ENCODE results near the gene TRAF3.

Gene TRAF3

GRCh38 chr14:102939820-102940561 lies 162.7 kb downstream of the TRAF3 start:
- in situ Hi-C loops (cut with HindIII; ENCODE audit: low pct_unique_long_range_greater_than_20kb, low sequenced_read_pairs): no loop called here
- no peak for DNase-seq (ENCODE audit: low read depth in 1 of 2, low spot score in 1 of 2)
- no peak for TF ChIP-seq JUND (IDR thresholded peaks at IDR 0.05; ENCODE audit: low read depth)

GRCh38 chr14:102940729-102941362 lies 163.6 kb downstream of the TRAF3 start:
- no peak for DNase-seq (ENCODE audit: low read depth in 1 of 2, low spot score in 1 of 2)
- no peak for TF ChIP-seq JUND (IDR thresholded peaks at IDR 0.05; ENCODE audit: low read depth)
- in situ Hi-C loops (cut with HindIII; ENCODE audit: low pct_unique_long_range_greater_than_20kb, low sequenced_read_pairs): no loop called here

GRCh38 chr14:102941419-102942011 lies 164.3 kb downstream of the TRAF3 start:
- DNase-seq (ENCODE audit: low read depth in 1 of 2, low spot score in 1 of 2): no peak
- no peak for TF ChIP-seq JUND (IDR thresholded peaks at IDR 0.05; ENCODE audit: low read depth)
- in situ Hi-C loops (cut with HindIII; ENCODE audit: low pct_unique_long_range_greater_than_20kb, low sequenced_read_pairs): no loop called here

GRCh38 chr14:102942069-102942468 lies 164.8 kb downstream of the TRAF3 start:
- in situ Hi-C loops (cut with HindIII; ENCODE audit: low pct_unique_long_range_greater_than_20kb, low sequenced_read_pairs): no loop called here
- TF ChIP-seq JUND (IDR thresholded peaks at IDR 0.05; ENCODE audit: low read depth): no peak

GRCh38 chr14:102943454-102943853 lies 166.2 kb downstream of the TRAF3 start:
- TF ChIP-seq JUND (IDR thresholded peaks at IDR 0.05; ENCODE audit: low read depth): no peak
- in situ Hi-C loops (cut with HindIII; ENCODE audit: low pct_unique_long_range_greater_than_20kb, low sequenced_read_pairs): no loop called here
- no peak for DNase-seq (ENCODE audit: low read depth in 1 of 2, low spot score in 1 of 2)

More at GRCh38 chr14:102942069-102942468, 164.8 kb downstream of the TRAF3 start:
- no peak for DNase-seq (ENCODE audit: low read depth in 1 of 2, low spot score in 1 of 2)

GRCh38 chr14:102943979-102944378 lies 166.7 kb downstream of the TRAF3 start:
- no peak for TF ChIP-seq JUND (IDR thresholded peaks at IDR 0.05; ENCODE audit: low read depth)
- DNase-seq (ENCODE audit: low read depth in 1 of 2, low spot score in 1 of 2): no peak
- in situ Hi-C loops (cut with HindIII; ENCODE audit: low pct_unique_long_range_greater_than_20kb, low sequenced_read_pairs): no loop called here

- DNase-seq (ENCODE audit: low read depth in 1 of 2, low spot score in 1 of 2): no peak
- in situ Hi-C loops (cut with HindIII; ENCODE audit: low pct_unique_long_range_greater_than_20kb, low sequenced_read_pairs): no loop called here
- TF ChIP-seq JUND (IDR thresholded peaks at IDR 0.05; ENCODE audit: low read depth): no peak
Observed at GRCh38 chr14:102944448-102945330, 167.4 kb downstream of the TRAF3 start.

GRCh38 chr14:102945346-102946130 lies 168.3 kb downstream of the TRAF3 start:
- no peak for TF ChIP-seq JUND (IDR thresholded peaks at IDR 0.05; ENCODE audit: low read depth)
- in situ Hi-C loops (cut with HindIII; ENCODE audit: low pct_unique_long_range_greater_than_20kb, low sequenced_read_pairs): no loop called here
- DNase-seq (ENCODE audit: low read depth in 1 of 2, low spot score in 1 of 2): no peak

GRCh38 chr14:102947321-102948103 lies 170.3 kb downstream of the TRAF3 start:
- TF ChIP-seq JUND (IDR thresholded peaks at IDR 0.05; ENCODE audit: low read depth): no peak
- no peak for DNase-seq (ENCODE audit: low read depth in 1 of 2, low spot score in 1 of 2)
- in situ Hi-C loops (cut with HindIII; ENCODE audit: low pct_unique_long_range_greater_than_20kb, low sequenced_read_pairs): no loop called here

GRCh38 chr14:102948698-102949061 lies 171.4 kb downstream of the TRAF3 start:
- DNase-seq (ENCODE audit: low read depth in 1 of 2, low spot score in 1 of 2): no peak
- in situ Hi-C loops (cut with HindIII; ENCODE audit: low pct_unique_long_range_greater_than_20kb, low sequenced_read_pairs): no loop called here
- no peak for TF ChIP-seq JUND (IDR thresholded peaks at IDR 0.05; ENCODE audit: low read depth)
